Kidney glomerular epithelial cell (primary cell): Measurements from ENCODE around the gene KANSL1L.
"Not testable (repeated sequence)": the region's sequence is repeated elsewhere in the genome, so short reads cannot be mapped to it uniquely, and the experiment has no call there.

Source experiments
- DNase-seq: peaks from one replicate; lab custom pipeline; 2025; lab: John Stamatoyannopoulos, UW

KANSL1L gene

GRCh38 chr2:210177115-210177514 is 5.9 kb upstream of the KANSL1L start:
- DNase-seq: not testable (repeated sequence)

GRCh38 chr2:210174086-210174485 is 2.9 kb upstream of the KANSL1L start:
- no peak for DNase-seq

- DNase-seq: no peak
Observed at GRCh38 chr2:210172219-210172575, 988 bp upstream of the KANSL1L start.

GRCh38 chr2:210170446-210171303 is 534 bp downstream of the KANSL1L start:
- DNase-seq: peak; percentile 88

- no peak for DNase-seq
Observed at GRCh38 chr2:210170196-210170445, 1.1 kb downstream of the KANSL1L start.

GRCh38 chr2:210169516-210170195 is 1.6 kb downstream of the KANSL1L start:
- peak; percentile 46 for DNase-seq

GRCh38 chr2:210167227-210167626 is 4.0 kb downstream of the KANSL1L start:
- DNase-seq: peak; percentile 40

- peak; percentile 57 for DNase-seq
Observed at GRCh38 chr2:210162466-210163124, 8.6 kb downstream of the KANSL1L start.

- DNase-seq: no peak
Observed at GRCh38 chr2:210159059-210159458, 12.2 kb downstream of the KANSL1L start.

- no peak for DNase-seq
Observed at GRCh38 chr2:210158236-210158635, 13.0 kb downstream of the KANSL1L start.

- no peak for DNase-seq
Observed at GRCh38 chr2:210157526-210157925, 13.7 kb downstream of the KANSL1L start.

- no peak for DNase-seq
Observed at GRCh38 chr2:210147614-210148013, 23.6 kb downstream of the KANSL1L start.

GRCh38 chr2:210132239-210132638 is 39.0 kb downstream of the KANSL1L start:
- DNase-seq: no peak

- no peak for DNase-seq
Observed at GRCh38 chr2:210128961-210129360, 42.2 kb downstream of the KANSL1L start.

GRCh38 chr2:210113614-210114235 is 57.5 kb downstream of the KANSL1L start:
- no peak for DNase-seq

- no peak for DNase-seq
Observed at GRCh38 chr2:210112871-210113270, 58.3 kb downstream of the KANSL1L start.

GRCh38 chr2:210099940-210100339 is 71.3 kb downstream of the KANSL1L start:
- DNase-seq: no peak

- DNase-seq: no peak
Observed at GRCh38 chr2:210094787-210095186, 76.4 kb downstream of the KANSL1L start.

- no peak for DNase-seq
Observed at GRCh38 chr2:210092791-210093190, 78.4 kb downstream of the KANSL1L start.

GRCh38 chr2:210086930-210087329 is 84.3 kb downstream of the KANSL1L start:
- DNase-seq: no peak

GRCh38 chr2:210086292-210086691 is 84.9 kb downstream of the KANSL1L start:
- DNase-seq: peak; percentile 37

- peak; percentile 60 for DNase-seq
Observed at GRCh38 chr2:210072922-210073509, 98.2 kb downstream of the KANSL1L start.
